Right atrium auricular region (tissue), 2 donors: ENCODE data around the gene FLACC1. TPM values are rescaled to one million over a fixed set of nuclear protein-coding genes. Genes with fewer than 3 reads are reported as not detected.

Source experiments
- DNase-seq: peaks from one replicate; pipeline ENCODE4 v3.0.0-alpha.2; 2019; ENCODE audit warnings: low spot score
- H3K27ac ChIP-seq, 2 donors: fragments of 200-600 bp; sonication (generic); 1 replicate in 1 of 2; 2 replicates in 1 of 2; pipeline ENCODE4 v1.5.1; 2016 to 2019
- H3K27me3 ChIP-seq, 2 donors: fragments of 200-600 bp; sonication (generic); one replicate each; pipeline versions ENCODE4 v1.5.1 to v1.6.0; 2017 to 2019
- H3K36me3 ChIP-seq: fragments of 200-600 bp; sonication (generic); one replicate; pipeline ENCODE4 v1.5.1; 2016
- H3K4me1 ChIP-seq, 2 donors: fragments of 200-600 bp; sonication (generic); one replicate each; pipeline versions ENCODE4 v1.5.1 to v1.6.0; 2017 to 2019
- H3K4me3 ChIP-seq, 2 donors: fragments of 200-600 bp; sonication (generic); 1 replicate in 1 of 2; 2 replicates in 1 of 2; pipeline ENCODE4 v1.5.1; 2017 to 2019; ENCODE audit warnings: mild to moderate bottlenecking in 1 of 2, moderate library complexity in 1 of 2
- H3K9me3 ChIP-seq, 2 donors: fragments of 200-600 bp; sonication (generic); one replicate each; pipeline ENCODE4 v1.5.1; 2019
- total RNA-seq, 2 donors: library from RNA; depleted of rRNA; stranded (reverse); fragments of >200 nt; gene quantifications; one replicate each; pipeline ENCODE4 v1.1.0, GENCODE V29; 2016
- TF ChIP-seq, protein P1 (sequence below), 2 donors: fragments of 200-600 bp; sonication (generic); IDR thresholded peaks; one replicate each; pipeline ENCODE4 v1.5.1; 2019; ENCODE audit warnings: antibody characterized with exemption in 2 of 2

The FLACC1 gene
- total RNA-seq, 2 donors from 2014 or later: 6.2 to 7.5 TPM

GRCh38 chr2:201280191-201281040 lies 76.7 kb downstream of the FLACC1 start:
- Histone ChIP-seq H3K4me3 (no peak overlapping the region), H3K27me3 (no peaks in the 10 kb centered on the region), H3K4me1 (no peaks in the 10 kb centered on the region), H3K36me3 (peaks cover 13% of the 10 kb centered on the region), H3K9me3 (no peaks in the 10 kb centered on the region), H3K27ac (no peak overlapping the region)
- TF ChIP-seq, protein P1, sequence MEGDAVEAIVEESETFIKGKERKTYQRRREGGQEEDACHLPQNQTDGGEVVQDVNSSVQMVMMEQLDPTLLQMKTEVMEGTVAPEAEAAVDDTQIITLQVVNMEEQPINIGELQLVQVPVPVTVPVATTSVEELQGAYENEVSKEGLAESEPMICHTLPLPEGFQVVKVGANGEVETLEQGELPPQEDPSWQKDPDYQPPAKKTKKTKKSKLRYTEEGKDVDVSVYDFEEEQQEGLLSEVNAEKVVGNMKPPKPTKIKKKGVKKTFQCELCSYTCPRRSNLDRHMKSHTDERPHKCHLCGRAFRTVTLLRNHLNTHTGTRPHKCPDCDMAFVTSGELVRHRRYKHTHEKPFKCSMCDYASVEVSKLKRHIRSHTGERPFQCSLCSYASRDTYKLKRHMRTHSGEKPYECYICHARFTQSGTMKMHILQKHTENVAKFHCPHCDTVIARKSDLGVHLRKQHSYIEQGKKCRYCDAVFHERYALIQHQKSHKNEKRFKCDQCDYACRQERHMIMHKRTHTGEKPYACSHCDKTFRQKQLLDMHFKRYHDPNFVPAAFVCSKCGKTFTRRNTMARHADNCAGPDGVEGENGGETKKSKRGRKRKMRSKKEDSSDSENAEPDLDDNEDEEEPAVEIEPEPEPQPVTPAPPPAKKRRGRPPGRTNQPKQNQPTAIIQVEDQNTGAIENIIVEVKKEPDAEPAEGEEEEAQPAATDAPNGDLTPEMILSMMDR (IDR thresholded peaks at IDR 0.05): no peak
- no peak for DNase-seq

DNA sequence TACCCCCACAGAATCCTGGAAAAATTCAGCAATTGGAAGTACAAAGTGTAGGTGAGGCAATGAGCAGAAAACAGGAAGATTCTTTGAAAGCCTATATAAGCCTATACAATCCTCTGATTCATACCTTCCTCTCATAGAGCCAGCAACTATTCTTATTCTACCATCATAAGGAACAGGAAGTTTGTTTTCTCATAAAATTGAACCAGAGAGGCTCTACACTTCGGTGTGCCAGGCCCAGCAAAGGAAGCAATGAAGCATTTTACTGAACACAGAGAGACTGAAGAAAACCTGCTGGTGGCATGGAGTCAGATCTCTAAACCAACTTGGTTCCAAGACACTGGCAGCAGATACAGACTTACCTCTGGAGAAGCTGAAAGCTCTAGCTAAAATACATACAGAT lies 78.1 kb downstream of the FLACC1 start:
- H3K4me1 ChIP-seq: no peaks in the 10 kb centered on the region
- no peak overlapping the region for H3K27ac ChIP-seq
- H3K9me3 ChIP-seq: no peaks in the 10 kb centered on the region
- TF ChIP-seq, protein P1 (IDR thresholded peaks at IDR 0.05): no peak
- H3K4me3 ChIP-seq: no peak overlapping the region
- peaks cover 19% of the 10 kb centered on the region for H3K36me3 ChIP-seq
- no peaks in the 10 kb centered on the region for H3K27me3 ChIP-seq
- DNase-seq: no peak

- TF ChIP-seq, protein P1 (IDR thresholded peaks at IDR 0.05): no peak
- no peak overlapping the region for H3K27ac ChIP-seq
- no peak overlapping the region for H3K4me3 ChIP-seq
- no peaks in the 10 kb centered on the region for H3K4me1 ChIP-seq
- peaks cover 28% of the 10 kb centered on the region for H3K36me3 ChIP-seq
- no peaks in the 10 kb centered on the region for H3K27me3 ChIP-seq
- H3K9me3 ChIP-seq: no peaks in the 10 kb centered on the region
- no peak for DNase-seq
Measured at GRCh38 chr2:201276511-201276910, 80.6 kb downstream of the FLACC1 start.

GRCh38 chr2:201275990-201276389 lies 81.2 kb downstream of the FLACC1 start:
- no peak overlapping the region for H3K4me3 ChIP-seq
- no peaks in the 10 kb centered on the region for H3K4me1 ChIP-seq
- H3K27me3 ChIP-seq: no peaks in the 10 kb centered on the region
- H3K36me3 ChIP-seq: peaks cover 28% of the 10 kb centered on the region
- H3K9me3 ChIP-seq: no peaks in the 10 kb centered on the region
- TF ChIP-seq, protein P1 (IDR thresholded peaks at IDR 0.05): no peak
- no peak for DNase-seq
- H3K27ac ChIP-seq: no peak overlapping the region

- Histone ChIP-seq H3K27ac (no peak overlapping the region), H3K27me3 (no peaks in the 10 kb centered on the region), H3K4me1 (no peaks in the 10 kb centered on the region), H3K4me3 (no peak overlapping the region), H3K9me3 (no peaks in the 10 kb centered on the region), H3K36me3 (peaks cover 28% of the 10 kb centered on the region)
- TF ChIP-seq, protein P1 (IDR thresholded peaks at IDR 0.05): no peak
- DNase-seq: no peak
Measured at GRCh38 chr2:201275069-201275468, 82.1 kb downstream of the FLACC1 start.
